SW 1271 (cell line): ENCODE data around the gene ANTXR2.

Experiments used
- DNase-seq, 2 experiments: peaks; one replicate each; lab custom pipeline; 2025; lab: John Stamatoyannopoulos, UW

Gene ANTXR2

GRCh38 chr4:80092088-80092487, 19.1 kb upstream of the ANTXR2 start:
- DNase-seq: no peak

GRCh38 chr4:80091688-80092087, 18.7 kb upstream of the ANTXR2 start:
- no peak for DNase-seq

- DNase-seq: no peak
Measured at GRCh38 chr4:80091184-80091583, 18.2 kb upstream of the ANTXR2 start.

GRCh38 chr4:80090090-80090489, 17.1 kb upstream of the ANTXR2 start:
- DNase-seq: no peak

- DNase-seq: no peak
Measured at GRCh38 chr4:80088471-80088870, 15.4 kb upstream of the ANTXR2 start.

- no peak for DNase-seq
Measured at GRCh38 chr4:80086296-80086695, 13.3 kb upstream of the ANTXR2 start.

- no peak for DNase-seq
Measured at GRCh38 chr4:80085081-80085480, 12.1 kb upstream of the ANTXR2 start.

GRCh38 chr4:80082693-80083092, 9.7 kb upstream of the ANTXR2 start:
- DNase-seq: no peak

- no peak for DNase-seq
Measured at GRCh38 chr4:80081566-80081965, 8.5 kb upstream of the ANTXR2 start.

- no peak for DNase-seq
Measured at GRCh38 chr4:80079255-80079923, 6.4 kb upstream of the ANTXR2 start.

GRCh38 chr4:80078346-80079092, 5.5 kb upstream of the ANTXR2 start:
- DNase-seq: no peak

GRCh38 chr4:80077639-80078038, 4.6 kb upstream of the ANTXR2 start:
- no peak for DNase-seq

- no peak for DNase-seq
Measured at GRCh38 chr4:80076681-80077080, 3.7 kb upstream of the ANTXR2 start.

GRCh38 chr4:80075995-80076675, 3.1 kb upstream of the ANTXR2 start:
- no peak for DNase-seq

GRCh38 chr4:80074651-80075050, 1.6 kb upstream of the ANTXR2 start:
- no peak for DNase-seq

GRCh38 chr4:80074069-80074468, 1.0 kb upstream of the ANTXR2 start:
- DNase-seq: no peak

- DNase-seq: no peak
Measured at GRCh38 chr4:80073473-80074008, 512 bp upstream of the ANTXR2 start.

GRCh38 chr4:80072228-80072743, 743 bp downstream of the ANTXR2 start:
- DNase-seq: peak in 1 of 2 experiments; percentile 11

- no peak for DNase-seq
Measured at GRCh38 chr4:80071604-80072227, 1.3 kb downstream of the ANTXR2 start.

- no peak for DNase-seq
Measured at GRCh38 chr4:80070880-80071603, 2.0 kb downstream of the ANTXR2 start.
